A549 (cell line): ENCODE measurements around the gene EFHC2. TPM values are rescaled to one million over a fixed set of nuclear protein-coding genes. Genes with fewer than 3 reads are reported as not detected.

Source experiments
- ATAC-seq, 2 experiments: fragments of 200-7000 bp in 1 of 2; fragments of >200 bp in 1 of 2; cut with Nextera tagmentation in 1 of 2; cut with Tn5 transposase in 1 of 2; 3 replicates each; pipeline versions ENCODE4 v1.8.0 to v1.9.1; 2018 to 2020; ENCODE audit warnings: mild to moderate bottlenecking in 1 of 2, moderate library complexity in 1 of 2
- CTCF ChIA-PET: fragments of 300-600 bp; sonication (Branson Sonifier 250); formaldehyde crosslinking; extraction: SDS; loops from one replicate; lab custom pipeline; 2021; ENCODE audit warnings: antibody characterized with exemption, inconsistent platforms; lab: Yijun Ruan, JAX
- POLR2A ChIA-PET: fragments of 350-600 bp; formaldehyde crosslinking; extraction: SDS; loops from one replicate; lab custom pipeline; 2021; ENCODE audit warnings: antibody characterized with exemption, inconsistent platforms; lab: Yijun Ruan, JAX
- DNase-seq, 2 experiments: peaks; one replicate each; pipeline versions ENCODE4 v3.0.0 to v3.0.0-alpha.2; 2011 to 2016; ENCODE audit warnings: low read depth in 1 of 2, low spot score in 1 of 2
- FAIRE-seq: peaks from 2 replicates; lab custom pipeline; 2011; peaks lifted over from hg19 to GRCh38; lab: Jason Lieb, UNC
- H3K27ac ChIP-seq, 2 experiments: fragments of >200 bp; sonication (Bioruptor Twin); formaldehyde crosslinking; 3 replicates each; pipeline ENCODE4 v1.5.1; 2016 to 2017
- H3K4me1 ChIP-seq: fragments of >200 bp; sonication (Bioruptor Twin); formaldehyde crosslinking; 3 replicates; pipeline ENCODE4 v1.6.1; 2016
- H3K4me2 ChIP-seq: fragments of >200 bp; sonication (Bioruptor Twin); formaldehyde crosslinking; 3 replicates; pipeline ENCODE4 v1.6.1; 2016
- H3K4me3 ChIP-seq: fragments of >200 bp; sonication (Bioruptor Twin); formaldehyde crosslinking; 3 replicates; pipeline ENCODE4 v1.5.1; 2016
- H3K9me3 ChIP-seq: fragments of >200 bp; sonication (Bioruptor Twin); formaldehyde crosslinking; 3 replicates; pipeline ENCODE4 v1.6.1; 2016
- BHLHE40 ChIP-seq: IDR thresholded peaks from 2 replicates; pipeline ENCODE4 v1.6.1; 2012; ENCODE audit warnings: low read depth, low read length, inconsistent platforms
- CBX2 ChIP-seq: fragments of 200-600 bp; sonication (generic); IDR thresholded peaks from 2 replicates; pipeline ENCODE4 v1.6.1; 2016; ENCODE audit warnings: low read depth, mild to moderate bottlenecking, borderline replicate concordance
- EHF ChIP-seq: fragments of 250-450 bp; sonication (Bioruptor Pico); IDR thresholded peaks from 2 replicates; pipeline ENCODE4 v1.5.0; 2020; ENCODE audit warnings: mild to moderate bottlenecking
- EP300 ChIP-seq, 2 experiments: fragments of >200 bp; sonication (Bioruptor Twin); formaldehyde crosslinking; IDR thresholded peaks; 2 replicates in 1 of 2; 3 replicates in 1 of 2; pipeline ENCODE4 v1.6.1; 2016 to 2017
- ESRRA ChIP-seq: fragments of 150-350 bp; IDR thresholded peaks from 2 replicates; pipeline ENCODE4 v1.6.1; 2014; ENCODE audit warnings: mild to moderate bottlenecking, low read length, borderline replicate concordance
- FOXS1 ChIP-seq: fragments of 250-450 bp; sonication (Bioruptor Pico); IDR thresholded peaks from 2 replicates; pipeline ENCODE4 v1.5.0; 2020; ENCODE audit warnings: mild to moderate bottlenecking, moderate library complexity
- HOXB5 ChIP-seq: fragments of 250-450 bp; sonication (Bioruptor Pico); IDR thresholded peaks from 2 replicates; pipeline ENCODE4 v1.5.0; 2020; ENCODE audit warnings: mild to moderate bottlenecking, moderate library complexity
- JUNB ChIP-seq: fragments of >200 bp; sonication (Bioruptor Twin); formaldehyde crosslinking; IDR thresholded peaks from 2 replicates; pipeline ENCODE4 v1.6.1; 2016
- KDM1A ChIP-seq: fragments of 200-600 bp; sonication (generic); IDR thresholded peaks from 2 replicates; pipeline ENCODE4 v1.6.1; 2016; ENCODE audit warnings: low read depth, mild to moderate bottlenecking
- KDM5A ChIP-seq: fragments of 200-600 bp; sonication (generic); IDR thresholded peaks from 2 replicates; pipeline ENCODE4 v1.6.1; 2016; ENCODE audit warnings: antibody characterized with exemption, mild to moderate bottlenecking
- MAFK ChIP-seq: fragments of 450-650 bp; IDR thresholded peaks from 2 replicates; pipeline ENCODE4 v1.6.1; 2014; ENCODE audit not compliant: partially characterized antibody
- NPAS2 ChIP-seq: fragments of 250-450 bp; sonication (Bioruptor Pico); IDR thresholded peaks from 2 replicates; pipeline ENCODE4 v1.8.0; 2022; ENCODE audit warnings: mild to moderate bottlenecking, moderate library complexity, borderline replicate concordance
- NR3C1 ChIP-seq: fragments of >200 bp; sonication (Bioruptor Twin); formaldehyde crosslinking; IDR thresholded peaks from 3 replicates; pipeline ENCODE4 v1.6.1; 2017
- POLR2A ChIP-seq: IDR thresholded peaks from 2 replicates; pipeline ENCODE4 v1.6.1; 2012; ENCODE audit warnings: mild to moderate bottlenecking, low read length
- RAD21 ChIP-seq, 2 experiments: fragments of >200 bp in 1 of 2; sonication (Bioruptor Twin) in 1 of 2; formaldehyde crosslinking in 1 of 2; IDR thresholded peaks in 1 of 2; conservative IDR thresholded peaks in 1 of 2; 2 replicates in 1 of 2; 3 replicates in 1 of 2; pipeline ENCODE4 v1.6.1; 2012 to 2018; ENCODE audit warnings: inconsistent platforms in 1 of 2
- RARB ChIP-seq: fragments of 250-450 bp; sonication (Bioruptor Pico); IDR thresholded peaks from 2 replicates; pipeline ENCODE4 v1.8.0; 2021; ENCODE audit warnings: mild to moderate bottlenecking, moderate library complexity
- RCOR1 ChIP-seq: fragments of 150-350 bp; IDR thresholded peaks from 2 replicates; pipeline ENCODE4 v1.6.1; 2014; ENCODE audit warnings: antibody characterized with exemption, low read length, low read depth
- RFX5 ChIP-seq: fragments of 450-650 bp; IDR thresholded peaks from 2 replicates; pipeline ENCODE4 v1.7.1; 2014; ENCODE audit warnings: antibody characterized with exemption, mild to moderate bottlenecking, moderate library complexity
- RNF2 ChIP-seq: fragments of 200-600 bp; sonication (generic); IDR thresholded peaks from 2 replicates; pipeline ENCODE4 v1.6.1; 2016; ENCODE audit warnings: low read depth, mild to moderate bottlenecking, antibody characterized with exemption, moderate library complexity, borderline replicate concordance
- TFCP2L1 ChIP-seq: fragments of 250-450 bp; sonication (Bioruptor Pico); IDR thresholded peaks from 2 replicates; pipeline ENCODE4 v1.5.0; 2021; ENCODE audit warnings: mild to moderate bottlenecking
- ZSCAN20 ChIP-seq: fragments of 250-450 bp; sonication (Bioruptor Pico); IDR thresholded peaks from 2 replicates; pipeline ENCODE4 v1.8.0; 2022; ENCODE audit warnings: mild to moderate bottlenecking, moderate library complexity
- WGBS: methylation state at CpG from one replicate; pipeline ENCODE4 v1.1.6; 2017; ENCODE audit errors: missing lambda C conversion rate; 5-methylcytosine and 5-hydroxymethylcytosine counted together
- polyA plus RNA-seq, 4 experiments: library from polyadenylated mRNA; depleted of rRNA in 3 of 4; stranded (reverse); fragments of >200 nt; fragmentation: RNase III in 1 of 4; extraction: RNeasy Plus Mini Kit Qiagen cat#74134 plus additional on column Dnase treatment in 1 of 4; gene quantifications; 2 replicates in 3 of 4; 3 replicates in 1 of 4; pipeline ENCODE4 v1.2.3, GENCODE V29; 2011 to 2017
- TF ChIP-seq, protein P1 (sequence below): fragments of 250-450 bp; sonication (Bioruptor Pico); IDR thresholded peaks from 2 replicates; pipeline ENCODE4 v1.5.0; 2021; ENCODE audit warnings: mild to moderate bottlenecking, moderate library complexity, borderline replicate concordance
- TF ChIP-seq, protein P2 (sequence below): fragments of >200 bp; sonication (Bioruptor Twin); formaldehyde crosslinking; IDR thresholded peaks from 3 replicates; pipeline ENCODE4 v1.6.1; 2016
- TF ChIP-seq, protein P3 (sequence below): fragments of 450-650 bp; IDR thresholded peaks from 2 replicates; pipeline ENCODE4 v1.6.1; 2014; ENCODE audit warnings: antibody characterized with exemption
- TF ChIP-seq, protein P4 (sequence below): fragments of >200 bp; sonication (Bioruptor Twin); formaldehyde crosslinking; IDR thresholded peaks from 3 replicates; pipeline ENCODE4 v1.5.1; 2016
- TF ChIP-seq, protein P5 (sequence below): fragments of 150-350 bp; IDR thresholded peaks from 2 replicates; pipeline ENCODE4 v1.6.1; 2014; ENCODE audit warnings: low read depth, mild to moderate bottlenecking, low read length
- TF ChIP-seq, protein P6 (sequence below): fragments of >200 bp; sonication (Bioruptor Twin); formaldehyde crosslinking; IDR thresholded peaks from 2 replicates; pipeline ENCODE4 v1.6.1; 2016
- TF ChIP-seq, protein P7 (sequence below): fragments of 250-450 bp; sonication (Bioruptor Pico); IDR thresholded peaks from 2 replicates; pipeline ENCODE4 v1.5.0; 2020; ENCODE audit warnings: low read depth, mild to moderate bottlenecking, moderate library complexity

Gene EFHC2
- polyA plus RNA-seq, 2 of the 4 experiments (the other 2 are of a cell fraction) = 0.48 to 0.80 TPM

DNA sequence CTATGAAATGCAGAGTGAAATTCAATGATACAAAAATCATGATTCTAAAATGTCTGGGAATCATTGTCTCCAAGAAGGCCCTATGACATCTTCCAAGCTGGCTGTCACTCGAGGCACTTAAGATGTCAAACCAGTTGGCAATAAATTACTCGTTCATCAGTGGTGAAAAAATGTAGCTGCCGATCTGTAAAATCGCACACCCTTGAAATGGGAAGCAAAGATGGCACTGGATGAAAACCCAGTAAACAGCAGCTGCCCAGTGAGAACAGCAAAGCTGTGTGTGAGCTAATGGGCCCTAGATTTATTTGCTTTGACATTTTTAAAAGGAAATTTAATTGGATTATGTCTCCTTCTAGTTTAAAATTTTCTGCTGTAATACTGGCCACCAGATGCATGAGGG lies 188.3 kb downstream of the EFHC2 start:
- ChIA-PET POLR2A (no interaction called here), CTCF (no interaction called here)
- no peak for DNase-seq
- Histone ChIP-seq H3K27ac (no peak overlapping the region), H3K9me3 (no peaks in the 10 kb centered on the region), H3K4me3 (no peak overlapping the region), H3K4me2 (no peak overlapping the region), H3K4me1 (no peaks in the 10 kb centered on the region)
- no peak for ATAC-seq
- peak; percentile 84 for FAIRE-seq
- TF ChIP-seq BHLHE40 = no peak
- TF ChIP-seq RNF2 = no peak
- no peak for TF ChIP-seq TFCP2L1 (CRISPR knock-in tag)
- TF ChIP-seq CBX2 = no peak
- TF ChIP-seq, protein P1, sequence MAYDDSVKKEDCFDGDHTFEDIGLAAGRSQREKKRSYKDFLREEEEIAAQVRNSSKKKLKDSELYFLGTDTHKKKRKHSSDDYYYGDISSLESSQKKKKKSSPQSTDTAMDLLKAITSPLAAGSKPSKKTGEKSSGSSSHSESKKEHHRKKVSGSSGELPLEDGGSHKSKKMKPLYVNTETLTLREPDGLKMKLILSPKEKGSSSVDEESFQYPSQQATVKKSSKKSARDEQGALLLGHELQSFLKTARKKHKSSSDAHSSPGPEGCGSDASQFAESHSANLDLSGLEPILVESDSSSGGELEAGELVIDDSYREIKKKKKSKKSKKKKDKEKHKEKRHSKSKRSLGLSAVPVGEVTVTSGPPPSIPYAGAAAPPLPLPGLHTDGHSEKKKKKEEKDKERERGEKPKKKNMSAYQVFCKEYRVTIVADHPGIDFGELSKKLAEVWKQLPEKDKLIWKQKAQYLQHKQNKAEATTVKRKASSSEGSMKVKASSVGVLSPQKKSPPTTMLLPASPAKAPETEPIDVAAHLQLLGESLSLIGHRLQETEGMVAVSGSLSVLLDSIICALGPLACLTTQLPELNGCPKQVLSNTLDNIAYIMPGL (CRISPR knock-in tag) = no peak
- TF ChIP-seq, protein P2, sequence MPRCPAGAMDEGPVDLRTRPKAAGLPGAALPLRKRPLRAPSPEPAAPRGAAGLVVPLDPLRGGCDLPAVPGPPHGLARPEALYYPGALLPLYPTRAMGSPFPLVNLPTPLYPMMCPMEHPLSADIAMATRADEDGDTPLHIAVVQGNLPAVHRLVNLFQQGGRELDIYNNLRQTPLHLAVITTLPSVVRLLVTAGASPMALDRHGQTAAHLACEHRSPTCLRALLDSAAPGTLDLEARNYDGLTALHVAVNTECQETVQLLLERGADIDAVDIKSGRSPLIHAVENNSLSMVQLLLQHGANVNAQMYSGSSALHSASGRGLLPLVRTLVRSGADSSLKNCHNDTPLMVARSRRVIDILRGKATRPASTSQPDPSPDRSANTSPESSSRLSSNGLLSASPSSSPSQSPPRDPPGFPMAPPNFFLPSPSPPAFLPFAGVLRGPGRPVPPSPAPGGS = no peak
- TF ChIP-seq RARB (CRISPR knock-in tag) = no peak
- TF ChIP-seq FOXS1 (CRISPR knock-in tag) = no peak
- no peak for TF ChIP-seq RFX5
- no peak for TF ChIP-seq EHF (CRISPR knock-in tag)
- no peak for TF ChIP-seq POLR2A
- no peak for TF ChIP-seq KDM5A
- TF ChIP-seq, protein P3, sequence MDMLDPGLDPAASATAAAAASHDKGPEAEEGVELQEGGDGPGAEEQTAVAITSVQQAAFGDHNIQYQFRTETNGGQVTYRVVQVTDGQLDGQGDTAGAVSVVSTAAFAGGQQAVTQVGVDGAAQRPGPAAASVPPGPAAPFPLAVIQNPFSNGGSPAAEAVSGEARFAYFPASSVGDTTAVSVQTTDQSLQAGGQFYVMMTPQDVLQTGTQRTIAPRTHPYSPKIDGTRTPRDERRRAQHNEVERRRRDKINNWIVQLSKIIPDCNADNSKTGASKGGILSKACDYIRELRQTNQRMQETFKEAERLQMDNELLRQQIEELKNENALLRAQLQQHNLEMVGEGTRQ = no peak
- no peak for TF ChIP-seq ZSCAN20
- 50% methylated on average over 4 of the region's 4 CpGs for WGBS

DNA sequence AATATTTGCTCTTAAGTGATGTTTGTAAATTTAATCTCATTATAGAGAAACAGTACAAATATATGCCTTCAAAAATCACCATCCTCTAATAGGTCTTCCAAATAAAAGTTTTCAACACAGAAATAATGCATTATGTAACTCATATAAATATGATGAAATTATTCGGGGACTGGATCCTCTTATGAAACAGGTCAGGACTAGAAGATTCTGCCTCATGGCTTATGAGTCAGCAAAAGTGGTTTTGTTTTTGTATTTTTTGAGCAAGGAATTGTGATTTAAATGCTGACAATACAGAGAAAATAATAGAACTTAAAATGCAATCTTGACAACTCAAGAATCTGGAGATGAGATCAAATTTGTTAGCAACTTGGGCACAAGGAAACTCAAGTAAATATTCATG lies 190.6 kb downstream of the EFHC2 start:
- Histone ChIP-seq H3K27ac (no peak overlapping the region), H3K4me2 (no peak overlapping the region), H3K9me3 (no peaks in the 10 kb centered on the region), H3K4me1 (no peaks in the 10 kb centered on the region), H3K4me3 (no peak overlapping the region)
- ATAC-seq (no peak), FAIRE-seq (no peak), DNase-seq (peak in 1 of 2 experiments; percentile 0)
- ChIA-PET CTCF (no interaction called here), POLR2A (no interaction called here)
- WGBS = 13% methylated on average over 1 of the region's 1 CpG
- TF ChIP-seq MAFK = peak; percentile 30
- TF ChIP-seq, protein P4, sequence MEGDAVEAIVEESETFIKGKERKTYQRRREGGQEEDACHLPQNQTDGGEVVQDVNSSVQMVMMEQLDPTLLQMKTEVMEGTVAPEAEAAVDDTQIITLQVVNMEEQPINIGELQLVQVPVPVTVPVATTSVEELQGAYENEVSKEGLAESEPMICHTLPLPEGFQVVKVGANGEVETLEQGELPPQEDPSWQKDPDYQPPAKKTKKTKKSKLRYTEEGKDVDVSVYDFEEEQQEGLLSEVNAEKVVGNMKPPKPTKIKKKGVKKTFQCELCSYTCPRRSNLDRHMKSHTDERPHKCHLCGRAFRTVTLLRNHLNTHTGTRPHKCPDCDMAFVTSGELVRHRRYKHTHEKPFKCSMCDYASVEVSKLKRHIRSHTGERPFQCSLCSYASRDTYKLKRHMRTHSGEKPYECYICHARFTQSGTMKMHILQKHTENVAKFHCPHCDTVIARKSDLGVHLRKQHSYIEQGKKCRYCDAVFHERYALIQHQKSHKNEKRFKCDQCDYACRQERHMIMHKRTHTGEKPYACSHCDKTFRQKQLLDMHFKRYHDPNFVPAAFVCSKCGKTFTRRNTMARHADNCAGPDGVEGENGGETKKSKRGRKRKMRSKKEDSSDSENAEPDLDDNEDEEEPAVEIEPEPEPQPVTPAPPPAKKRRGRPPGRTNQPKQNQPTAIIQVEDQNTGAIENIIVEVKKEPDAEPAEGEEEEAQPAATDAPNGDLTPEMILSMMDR = no peak

DNA sequence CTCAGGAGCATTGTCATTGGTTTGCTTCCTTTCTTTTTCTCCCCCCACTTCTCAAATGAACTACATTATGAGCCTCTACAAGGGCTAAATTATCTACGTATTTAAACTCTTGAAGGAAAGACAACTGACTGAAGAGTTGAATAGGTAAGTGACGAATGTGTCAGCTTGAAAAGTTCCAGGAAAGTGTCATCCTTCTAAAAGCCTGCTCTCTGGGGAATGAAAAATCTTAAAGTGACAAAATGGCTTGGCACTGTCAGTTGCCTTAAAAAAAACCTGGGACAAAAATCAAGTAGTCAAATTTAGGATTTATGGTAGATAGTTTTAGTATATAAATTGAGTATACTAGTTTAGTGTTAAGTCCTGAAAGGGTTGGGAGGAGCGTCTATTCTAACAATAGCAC lies 196.3 kb downstream of the EFHC2 start:
- CTCF ChIA-PET = no interaction called here
- ATAC-seq (no peak), FAIRE-seq (no peak), DNase-seq (no peak)
- no peaks in the 10 kb centered on the region for H3K4me1 ChIP-seq
- no peaks in the 10 kb centered on the region for H3K9me3 ChIP-seq
- H3K4me3 ChIP-seq = no peak overlapping the region
- no peak overlapping the region for H3K27ac ChIP-seq
- WGBS = 35% methylated on average over 3 of the region's 3 CpGs
- no peak overlapping the region for H3K4me2 ChIP-seq
- POLR2A ChIA-PET = no interaction called here
- TF ChIP-seq RARB (CRISPR knock-in tag) (no peak), NPAS2 (no peak), FOXS1 (CRISPR knock-in tag) (no peak), NR3C1 (no peak), RAD21 (conservative IDR thresholded peaks at IDR 0.05 in 1 of 2, IDR thresholded peaks at IDR 0.05 in 1 of 2) (no peak), RCOR1 (no peak), KDM1A (no peak), JUNB (no peak), HOXB5 (no peak), TFCP2L1 (CRISPR knock-in tag) (no peak), BHLHE40 (no peak), ESRRA (no peak), EP300 (IDR thresholded peaks at IDR 0.05) (no peak), ZSCAN20 (no peak), MAFK (no peak)
- TF ChIP-seq, protein P5, sequence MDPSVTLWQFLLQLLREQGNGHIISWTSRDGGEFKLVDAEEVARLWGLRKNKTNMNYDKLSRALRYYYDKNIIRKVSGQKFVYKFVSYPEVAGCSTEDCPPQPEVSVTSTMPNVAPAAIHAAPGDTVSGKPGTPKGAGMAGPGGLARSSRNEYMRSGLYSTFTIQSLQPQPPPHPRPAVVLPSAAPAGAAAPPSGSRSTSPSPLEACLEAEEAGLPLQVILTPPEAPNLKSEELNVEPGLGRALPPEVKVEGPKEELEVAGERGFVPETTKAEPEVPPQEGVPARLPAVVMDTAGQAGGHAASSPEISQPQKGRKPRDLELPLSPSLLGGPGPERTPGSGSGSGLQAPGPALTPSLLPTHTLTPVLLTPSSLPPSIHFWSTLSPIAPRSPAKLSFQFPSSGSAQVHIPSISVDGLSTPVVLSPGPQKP = no peak
- TF ChIP-seq, protein P6, sequence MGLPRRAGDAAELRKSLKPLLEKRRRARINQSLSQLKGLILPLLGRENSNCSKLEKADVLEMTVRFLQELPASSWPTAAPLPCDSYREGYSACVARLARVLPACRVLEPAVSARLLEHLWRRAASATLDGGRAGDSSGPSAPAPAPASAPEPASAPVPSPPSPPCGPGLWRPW = no peak
- TF ChIP-seq, protein P7, sequence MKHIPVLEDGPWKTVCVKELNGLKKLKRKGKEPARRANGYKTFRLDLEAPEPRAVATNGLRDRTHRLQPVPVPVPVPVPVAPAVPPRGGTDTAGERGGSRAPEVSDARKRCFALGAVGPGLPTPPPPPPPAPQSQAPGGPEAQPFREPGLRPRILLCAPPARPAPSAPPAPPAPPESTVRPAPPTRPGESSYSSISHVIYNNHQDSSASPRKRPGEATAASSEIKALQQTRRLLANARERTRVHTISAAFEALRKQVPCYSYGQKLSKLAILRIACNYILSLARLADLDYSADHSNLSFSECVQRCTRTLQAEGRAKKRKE (CRISPR knock-in tag) = no peak
